GM12865 (cell line): ENCODE measurements around the gene RNF114.
A peak's percentile ranks its signal among the peaks of the same experiment; 100 is the strongest.
"Not testable (repeated sequence)": the region's sequence is repeated elsewhere in the genome, so short reads cannot be mapped to it uniquely, and the experiment has no call there.

Source experiments
- DNase-seq: peaks from one replicate; pipeline ENCODE4 v3.0.0; 2010; ENCODE audit warnings: low read depth
- H3K4me3 ChIP-seq: 2 replicates; pipeline ENCODE4 v1.5.1; 2011; ENCODE audit warnings: mild to moderate bottlenecking, low read depth, low read length, control low read depth
- CTCF ChIP-seq: IDR thresholded peaks from 2 replicates; pipeline ENCODE4 v1.5.1; 2011; ENCODE audit warnings: low read length, control low read depth, low read depth, inconsistent platforms; ENCODE audit not compliant: insufficient read depth; ENCODE audit errors: missing control alignments

The RNF114 gene

GRCh38 chr20:49955167-49955566, 19.0 kb downstream of the RNF114 start:
- TF ChIP-seq CTCF = no peak
- H3K4me3 ChIP-seq = no peak overlapping the region
- no peak for DNase-seq

- DNase-seq, H3K4me3 ChIP-seq: not testable (repeated sequence)
These were observed 19.7 kb downstream of the RNF114 start for GRCh38 chr20:49955830-49956396.

GRCh38 chr20:49956689-49957088, 20.5 kb downstream of the RNF114 start:
- no peak overlapping the region for H3K4me3 ChIP-seq
- no peak for DNase-seq
- no peak for TF ChIP-seq CTCF

- peak; percentile 56 for DNase-seq
- not testable (repeated sequence) for H3K4me3 ChIP-seq
These were observed 21.1 kb downstream of the RNF114 start for GRCh38 chr20:49957089-49957938.

- H3K4me3 ChIP-seq = no peak overlapping the region
- DNase-seq = no peak
- no peak for TF ChIP-seq CTCF
These were observed 25.2 kb downstream of the RNF114 start for GRCh38 chr20:49961413-49961812.

GRCh38 chr20:49964964-49965780, 29.0 kb downstream of the RNF114 start:
- TF ChIP-seq CTCF = peak; percentile 71
- DNase-seq = peak; percentile 66
- no peak overlapping the region for H3K4me3 ChIP-seq

GRCh38 chr20:49965781-49966305, 29.6 kb downstream of the RNF114 start:
- no peak for DNase-seq
- no peak for TF ChIP-seq CTCF
- H3K4me3 ChIP-seq = no peak overlapping the region
